ENCODE data around the gene FER. TPM values are rescaled to one million over a fixed set of nuclear protein-coding genes. Genes with fewer than 3 reads are reported as not detected.

FER gene
- total and polyA plus RNA-seq, 10 donors = 0.96 to 38.8 (median 21.2) TPM

DNA sequence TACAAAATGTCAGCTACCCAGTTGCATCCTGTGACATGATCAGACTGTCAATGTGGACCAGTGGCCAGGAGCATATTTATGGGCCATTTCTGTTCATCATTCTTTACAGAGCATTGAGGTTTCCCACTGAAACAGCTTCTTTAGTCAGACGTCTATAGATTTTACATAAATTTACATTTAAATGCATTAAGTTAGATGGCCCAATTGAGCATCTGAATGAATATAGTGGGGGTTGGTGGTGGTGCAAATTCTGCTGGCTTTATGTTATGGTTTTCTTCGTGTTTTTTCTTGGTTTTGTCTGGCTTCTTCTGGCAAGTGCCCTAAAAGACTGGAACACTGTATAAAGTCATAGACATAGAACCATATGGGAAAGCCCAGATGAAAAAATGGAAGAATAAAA is 448.0 kb downstream of the FER start:
- Histone ChIP-seq H3K36me3 (no peaks in the 10 kb centered on the region), H3K4me3 (no peak overlapping the region), H3K27ac (no peak overlapping the region), H3K9me3 (no peaks in the 10 kb centered on the region), H3K4me1 (peaks cover 0 to 12% (median 6%) of the 10 kb centered on the region in 6 donors), H3K27me3 (replicated peaks in 1 of 7) (no peaks in the 10 kb centered on the region)
- TF ChIP-seq, protein P1, sequence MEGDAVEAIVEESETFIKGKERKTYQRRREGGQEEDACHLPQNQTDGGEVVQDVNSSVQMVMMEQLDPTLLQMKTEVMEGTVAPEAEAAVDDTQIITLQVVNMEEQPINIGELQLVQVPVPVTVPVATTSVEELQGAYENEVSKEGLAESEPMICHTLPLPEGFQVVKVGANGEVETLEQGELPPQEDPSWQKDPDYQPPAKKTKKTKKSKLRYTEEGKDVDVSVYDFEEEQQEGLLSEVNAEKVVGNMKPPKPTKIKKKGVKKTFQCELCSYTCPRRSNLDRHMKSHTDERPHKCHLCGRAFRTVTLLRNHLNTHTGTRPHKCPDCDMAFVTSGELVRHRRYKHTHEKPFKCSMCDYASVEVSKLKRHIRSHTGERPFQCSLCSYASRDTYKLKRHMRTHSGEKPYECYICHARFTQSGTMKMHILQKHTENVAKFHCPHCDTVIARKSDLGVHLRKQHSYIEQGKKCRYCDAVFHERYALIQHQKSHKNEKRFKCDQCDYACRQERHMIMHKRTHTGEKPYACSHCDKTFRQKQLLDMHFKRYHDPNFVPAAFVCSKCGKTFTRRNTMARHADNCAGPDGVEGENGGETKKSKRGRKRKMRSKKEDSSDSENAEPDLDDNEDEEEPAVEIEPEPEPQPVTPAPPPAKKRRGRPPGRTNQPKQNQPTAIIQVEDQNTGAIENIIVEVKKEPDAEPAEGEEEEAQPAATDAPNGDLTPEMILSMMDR (IDR thresholded peaks at IDR 0.05 in 8 of 11, conservative IDR thresholded peaks at IDR 0.05 in 3 of 11) = no peak
- TF ChIP-seq POLR2AphosphoS5 (IDR thresholded peaks at IDR 0.05) (no peak), POLR2A (IDR thresholded peaks at IDR 0.05) (no peak)
- intact Hi-C loops (cut with DNase I; ENCODE audit: low total_unique reads) = no loop called here
- no peak for DNase-seq
- 78 to 94% (median 83%) methylated on average over 2 of the region's 2 CpGs for WGBS, 5 donors

- no peaks in the 10 kb centered on the region for H3K9me3 ChIP-seq
- no peak overlapping the region for H3K4me3 ChIP-seq
- H3K27ac ChIP-seq = no peak overlapping the region
- intact Hi-C loops (cut with DNase I; ENCODE audit: low total_unique reads) = no loop called here
- TF ChIP-seq POLR2AphosphoS5 (IDR thresholded peaks at IDR 0.05) = no peak
- TF ChIP-seq, protein P1 (IDR thresholded peaks at IDR 0.05 in 8 of 11, conservative IDR thresholded peaks at IDR 0.05 in 3 of 11) = no peak
- no peak for TF ChIP-seq POLR2A (IDR thresholded peaks at IDR 0.05)
- no peaks in the 10 kb centered on the region for H3K36me3 ChIP-seq
- no peak for DNase-seq
- peaks cover 0 to 8% (median 6%) of the 10 kb centered on the region in 6 donors for H3K4me1 ChIP-seq
- H3K27me3 ChIP-seq (replicated peaks in 1 of 7) = no peaks in the 10 kb centered on the region
- WGBS, 5 donors = 87 to 95% (median 93%) methylated on average over 2 of the region's 2 CpGs
These were observed 448.6 kb downstream of the FER start for GRCh38 chr5:109196087-109196822.

DNA sequence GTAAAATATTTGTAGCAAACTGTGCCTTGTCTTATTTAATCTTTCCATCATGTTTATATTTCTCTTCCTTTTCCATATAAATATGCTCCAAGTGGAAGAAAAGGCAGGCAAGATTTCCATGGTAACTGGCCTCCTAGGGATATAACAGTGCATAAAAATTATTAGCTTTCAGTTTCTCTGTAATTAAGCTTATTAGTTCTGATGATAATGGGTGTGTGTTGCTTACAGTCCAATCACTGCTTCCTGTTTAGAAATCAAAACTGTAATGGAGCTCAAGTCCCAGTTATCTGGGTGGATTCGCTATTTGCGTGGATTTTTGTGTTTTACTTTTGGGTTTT is 449.1 kb downstream of the FER start:
- Histone ChIP-seq H3K27ac (no peak overlapping the region), H3K4me1 (peaks cover 0 to 4% (median 3%) of the 10 kb centered on the region in 6 donors), H3K27me3 (replicated peaks in 1 of 7) (no peaks in the 10 kb centered on the region), H3K9me3 (no peaks in the 10 kb centered on the region), H3K4me3 (no peak overlapping the region), H3K36me3 (no peaks in the 10 kb centered on the region)
- intact Hi-C loops (cut with DNase I; ENCODE audit: low total_unique reads) = no loop called here
- DNase-seq = no peak
- no peak for TF ChIP-seq POLR2A (IDR thresholded peaks at IDR 0.05)
- TF ChIP-seq, protein P1 (IDR thresholded peaks at IDR 0.05 in 8 of 11, conservative IDR thresholded peaks at IDR 0.05 in 3 of 11) = no peak
- TF ChIP-seq POLR2AphosphoS5 (IDR thresholded peaks at IDR 0.05) = no peak
- WGBS, 5 donors = 91 to 100% (median 98%) methylated on average over 2 of the region's 2 CpGs

GRCh38 chr5:109199289-109199688 is 451.6 kb downstream of the FER start:
- WGBS, 5 donors = 77 to 89% (median 86%) methylated on average over 2 of the region's 2 CpGs
- intact Hi-C loops (cut with DNase I; ENCODE audit: low total_unique reads) = no loop called here
- no peak for TF ChIP-seq POLR2A (IDR thresholded peaks at IDR 0.05)
- no peak for TF ChIP-seq POLR2AphosphoS5 (IDR thresholded peaks at IDR 0.05)
- TF ChIP-seq, protein P1 (IDR thresholded peaks at IDR 0.05 in 8 of 11, conservative IDR thresholded peaks at IDR 0.05 in 3 of 11) = no peak

More at GRCh38 chr5:109199289-109199688, 451.6 kb downstream of the FER start:
- Histone ChIP-seq H3K27me3 (replicated peaks in 1 of 7) (no peaks in the 10 kb centered on the region), H3K36me3 (no peaks in the 10 kb centered on the region), H3K4me3 (no peak overlapping the region), H3K9me3 (peaks cover 0 to 8% (median 2%) of the 10 kb centered on the region in 8 donors), H3K4me1 (no peaks in the 10 kb centered on the region), H3K27ac (no peak overlapping the region)
- DNase-seq = no peak
